B cell (primary cell): ENCODE results near the gene OR10J4.

Experiments
- EZH2 ChIP-seq: IDR thresholded peaks from 2 replicates; pipeline ENCODE4 v1.6.1; 2012; ENCODE audit warnings: borderline replicate concordance, low read depth, mild to moderate bottlenecking, moderate library complexity, low read length; ENCODE audit not compliant: insufficient read depth, poor library complexity, severe bottlenecking
- TF ChIP-seq, protein P1 (sequence below): fragments of 200-600 bp; IDR thresholded peaks from one replicate; pipeline ENCODE4 v1.8.0; 2022; ENCODE audit warnings: antibody characterized with exemption, mild to moderate bottlenecking

DNA sequence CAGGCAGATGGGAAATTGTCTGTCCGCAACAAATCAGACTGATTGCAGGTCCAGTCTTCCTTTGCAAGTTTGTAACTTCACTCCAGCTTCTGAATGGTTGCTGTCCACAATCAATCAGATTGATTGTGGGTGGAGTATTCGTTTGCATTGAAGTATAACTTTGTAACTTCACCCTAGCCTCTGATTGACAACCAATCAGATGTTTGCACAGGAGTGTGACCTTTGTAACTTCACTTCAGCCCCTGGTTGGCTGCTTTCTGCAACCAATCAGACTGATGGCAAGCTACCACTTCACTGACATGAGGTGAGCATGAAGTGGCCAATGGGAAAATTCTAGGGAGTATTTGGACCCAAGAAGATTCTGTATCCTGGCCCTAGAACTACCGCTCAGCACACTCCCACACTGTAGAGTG, 33.2 kb downstream of the OR10J4 start:
- TF ChIP-seq, protein P1, sequence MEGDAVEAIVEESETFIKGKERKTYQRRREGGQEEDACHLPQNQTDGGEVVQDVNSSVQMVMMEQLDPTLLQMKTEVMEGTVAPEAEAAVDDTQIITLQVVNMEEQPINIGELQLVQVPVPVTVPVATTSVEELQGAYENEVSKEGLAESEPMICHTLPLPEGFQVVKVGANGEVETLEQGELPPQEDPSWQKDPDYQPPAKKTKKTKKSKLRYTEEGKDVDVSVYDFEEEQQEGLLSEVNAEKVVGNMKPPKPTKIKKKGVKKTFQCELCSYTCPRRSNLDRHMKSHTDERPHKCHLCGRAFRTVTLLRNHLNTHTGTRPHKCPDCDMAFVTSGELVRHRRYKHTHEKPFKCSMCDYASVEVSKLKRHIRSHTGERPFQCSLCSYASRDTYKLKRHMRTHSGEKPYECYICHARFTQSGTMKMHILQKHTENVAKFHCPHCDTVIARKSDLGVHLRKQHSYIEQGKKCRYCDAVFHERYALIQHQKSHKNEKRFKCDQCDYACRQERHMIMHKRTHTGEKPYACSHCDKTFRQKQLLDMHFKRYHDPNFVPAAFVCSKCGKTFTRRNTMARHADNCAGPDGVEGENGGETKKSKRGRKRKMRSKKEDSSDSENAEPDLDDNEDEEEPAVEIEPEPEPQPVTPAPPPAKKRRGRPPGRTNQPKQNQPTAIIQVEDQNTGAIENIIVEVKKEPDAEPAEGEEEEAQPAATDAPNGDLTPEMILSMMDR, result no peak
- no peak for TF ChIP-seq EZH2
